ENCODE measurements around the gene FAM131A.

- no peak for TF ChIP-seq CTCF (IDR thresholded peaks at IDR 0.05 in 8 of 11, conservative IDR thresholded peaks at IDR 0.05 in 3 of 11)
- no peak for TF ChIP-seq POLR2A (IDR thresholded peaks at IDR 0.05)
These were observed 37.7 kb upstream of the FAM131A start for GRCh38 chr3:184299488-184300377.
